CMK (cell line): ENCODE measurements around the gene TRAF3IP3.

ENCODE experiments used
- DNase-seq: peaks from one replicate; pipeline ENCODE4 v3.0.0-alpha.2; 2010; ENCODE audit warnings: low read depth

TRAF3IP3 gene

DNA sequence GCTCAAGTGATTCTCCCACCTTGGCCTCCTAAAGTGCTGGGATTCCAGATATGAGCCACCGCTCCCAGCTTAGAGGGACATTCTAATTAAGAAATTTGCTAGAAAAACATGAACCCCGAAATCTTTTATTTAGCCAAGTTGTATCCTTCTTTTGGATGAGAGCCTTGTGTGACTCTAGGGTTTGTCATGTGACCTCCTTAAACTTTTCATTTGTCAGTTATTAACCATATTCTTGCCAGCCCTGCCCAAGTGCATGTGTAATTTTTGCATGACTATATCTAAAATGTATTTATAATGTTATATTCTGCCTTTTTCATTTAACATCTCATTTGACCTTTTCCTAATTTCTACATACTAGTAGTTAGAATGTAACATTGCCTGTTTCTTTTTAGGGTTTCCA is 73.9 kb downstream of the TRAF3IP3 start:
- no peak for DNase-seq

DNA sequence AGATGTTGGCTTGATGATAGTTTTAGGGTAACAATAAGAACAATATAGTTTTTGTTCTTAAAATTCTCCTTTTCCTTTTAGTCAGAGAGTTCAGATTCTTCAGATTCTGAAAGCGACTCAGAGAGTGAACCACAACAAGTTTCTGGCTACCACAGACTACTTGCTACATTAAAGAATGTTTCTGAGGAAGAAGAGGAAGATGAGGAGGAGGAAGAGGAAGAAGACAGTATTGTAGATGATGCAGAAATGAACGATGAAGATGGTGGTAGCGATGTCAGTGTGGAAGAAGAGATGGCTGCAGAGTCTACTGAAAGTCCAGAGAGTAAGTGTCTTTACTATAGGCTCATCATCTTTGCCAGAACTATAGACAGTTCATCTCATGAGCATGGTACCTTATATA is 74.9 kb downstream of the TRAF3IP3 start:
- DNase-seq = no peak

DNA sequence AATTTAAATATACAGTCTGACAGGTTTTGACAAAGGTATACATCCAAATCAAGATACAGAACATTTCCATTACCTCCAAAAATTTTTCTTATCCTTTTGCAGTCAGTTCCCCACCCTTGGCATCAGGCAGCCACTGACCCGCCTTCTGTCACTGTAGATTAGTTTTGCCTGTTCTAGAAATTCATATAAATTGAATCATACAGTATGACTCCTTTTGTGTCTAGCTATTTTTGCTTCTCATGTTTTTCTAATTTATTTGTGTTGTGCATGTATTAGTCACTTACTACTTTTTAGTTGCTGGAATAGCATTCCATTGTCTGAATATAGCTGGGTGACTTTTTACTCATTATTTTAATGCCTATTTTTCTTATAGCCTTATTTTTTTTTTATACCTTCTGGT is 75.8 kb downstream of the TRAF3IP3 start:
- DNase-seq = no peak
